ENCODE data around the gene FADS3. TPM values are rescaled to one million over a fixed set of nuclear protein-coding genes. Genes with fewer than 3 reads are reported as not detected.
A peak's percentile ranks its signal among the peaks of the same experiment; 100 is the strongest.

Gene FADS3
- total and polyA plus RNA-seq, 9 of the 15 experiments (the other 6 are each of a cell fraction or from before 2014, with no cell fraction given) = 0.97 to 148 (median 92.7) TPM

- 0 out of 2 replicates have a peak, but pooled peaks have one; percentile 29 for TF ChIP-seq TOE1 (IDR thresholded peaks at IDR 0.05; ENCODE audit: borderline replicate concordance)
- TF ChIP-seq TOE1 (CRISPR knock-in tag; IDR thresholded peaks at IDR 0.05; ENCODE audit: borderline replicate concordance, low read depth) = no peak
- TF ChIP-seq NCOR1 (IDR thresholded peaks at IDR 0.05) = no peak
- TF ChIP-seq IRF2 (CRISPR knock-in tag; IDR thresholded peaks at IDR 0.05) = no peak
- no peak for TF ChIP-seq TFAM (CRISPR knock-in tag; conservative IDR thresholded peaks at IDR 0.05)
- no peak for TF ChIP-seq RFX5 (IDR thresholded peaks at IDR 0.05; ENCODE audit: low read depth, low read length)
- no peak for TF ChIP-seq ZNF324 (CRISPR knock-in tag; IDR thresholded peaks at IDR 0.05)
- no peak for TF ChIP-seq HMGXB4 (CRISPR knock-in tag; IDR thresholded peaks at IDR 0.05)
- TF ChIP-seq PML (IDR thresholded peaks at IDR 0.05; ENCODE audit: low read length) = no peak
- no peak for TF ChIP-seq ZNF57 (CRISPR knock-in tag; IDR thresholded peaks at IDR 0.05)
- no peak for TF ChIP-seq MCM7 (IDR thresholded peaks at IDR 0.05)
- TF ChIP-seq ZNF407 (IDR thresholded peaks at IDR 0.05; ENCODE audit: low read depth) = peak; percentile 10; the same call in 1 of the 2 replicates
- peak; percentile 79 for TF ChIP-seq KLF13 (tag; IDR thresholded peaks at IDR 0.05; ENCODE audit: borderline replicate concordance, low read depth)
- no peak for TF ChIP-seq SREBF2 (CRISPR knock-in tag; IDR thresholded peaks at IDR 0.05)
- no peak for TF ChIP-seq SUPT5H (IDR thresholded peaks at IDR 0.05)
- TF ChIP-seq GATAD2B (IDR thresholded peaks at IDR 0.05; ENCODE audit: borderline replicate concordance) = no peak
- no peak for TF ChIP-seq ZSCAN29 (IDR thresholded peaks at IDR 0.05)
- TF ChIP-seq HNRNPL (IDR thresholded peaks at IDR 0.05; ENCODE audit: low read depth, low read length) = peak; percentile 71; the same call in 1 of the 2 replicates
- TF ChIP-seq PRPF4 (IDR thresholded peaks at IDR 0.05; ENCODE audit: insufficient read depth, low read depth, low read length, poor library complexity, severe bottlenecking) = no peak
Observed at GRCh38 chr11:61890529-61891330, 615 bp downstream of the FADS3 start (continued).

Data from K562 (cell line).